ENCODE data around the gene ZNF836. TPM values are rescaled to one million over a fixed set of nuclear protein-coding genes. Genes with fewer than 3 reads are reported as not detected.
A peak's percentile ranks its signal among the peaks of the same experiment; 100 is the strongest.

ZNF836 gene
- total RNA-seq, 3 donors from 2014 or later, result 10.2 to 21.8 (median 16.4) TPM

DNA sequence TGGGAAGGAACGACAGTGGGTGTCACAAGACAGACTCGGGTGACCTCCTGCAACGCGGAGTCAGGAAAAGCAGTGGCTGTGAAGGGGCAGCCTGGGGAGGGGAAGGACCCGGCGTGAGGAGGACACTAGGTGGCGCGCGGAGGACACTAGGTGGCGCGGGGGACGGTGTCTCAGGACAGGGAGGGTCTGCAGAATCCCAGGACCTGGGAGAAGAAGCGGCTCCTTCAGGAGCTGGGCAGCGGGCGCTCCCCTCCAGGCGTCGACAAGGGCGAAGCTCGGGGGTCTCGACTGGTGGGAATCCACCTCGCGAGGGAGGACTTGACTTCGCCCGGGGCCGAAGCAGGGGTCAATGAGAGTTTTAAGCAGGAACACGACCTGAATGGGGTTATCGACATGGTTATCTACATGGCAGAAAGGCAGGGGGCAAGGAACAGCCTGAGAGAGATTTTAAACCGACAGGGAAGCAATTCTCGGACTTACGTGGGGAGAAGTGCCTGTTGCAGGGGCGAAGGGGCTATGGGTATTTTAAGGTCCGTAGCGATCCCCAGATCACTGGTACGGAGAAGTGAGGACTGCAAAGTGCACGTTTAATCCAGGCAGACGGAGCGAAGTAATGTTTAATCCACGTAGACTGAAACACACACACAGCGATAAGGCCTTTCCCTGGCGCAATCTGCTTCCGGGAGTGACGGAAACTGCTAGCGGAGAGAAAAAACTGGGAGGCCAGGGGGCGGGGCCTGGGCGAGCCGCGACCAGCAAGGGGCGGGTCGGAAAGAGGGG, 32.0 kb downstream of the ZNF836 start, which contains the start of gene ZNF616:
TSS of gene ZNF616 (minus strand) at position 687 of the 780 bp plus-strand sequence. CDS start 9,426 bp downstream, outside the sequence.
- Histone ChIP-seq H3K36me3 (no peaks in the 10 kb centered on the region), H3K4me1 (peaks cover 0 to 4% of the 10 kb centered on the region in 2 donors), H3K4me3 (peak within 1 kb of the TSS; percentile 73 to 95 (median 78)), H3K27ac (peak within 1 kb of the TSS; percentile 91 to 97), H3K27me3 (no peaks in the 10 kb centered on the region), H3K9me3 (no peaks in the 10 kb centered on the region)
- intact Hi-C loops (cut with DNase I; ENCODE audit: low total_unique reads), result loop anchor here (5.0 kb wide), 1 partner anchor 93 kb away; no protein-coding TSS in a partner anchor
- peak; percentile 95 to 99 for DNase-seq (ENCODE audit: low spot score in 2 of 2)
- peak; percentile 77 for TF ChIP-seq POLR2A (IDR thresholded peaks at IDR 0.05)
- TF ChIP-seq, protein P1, sequence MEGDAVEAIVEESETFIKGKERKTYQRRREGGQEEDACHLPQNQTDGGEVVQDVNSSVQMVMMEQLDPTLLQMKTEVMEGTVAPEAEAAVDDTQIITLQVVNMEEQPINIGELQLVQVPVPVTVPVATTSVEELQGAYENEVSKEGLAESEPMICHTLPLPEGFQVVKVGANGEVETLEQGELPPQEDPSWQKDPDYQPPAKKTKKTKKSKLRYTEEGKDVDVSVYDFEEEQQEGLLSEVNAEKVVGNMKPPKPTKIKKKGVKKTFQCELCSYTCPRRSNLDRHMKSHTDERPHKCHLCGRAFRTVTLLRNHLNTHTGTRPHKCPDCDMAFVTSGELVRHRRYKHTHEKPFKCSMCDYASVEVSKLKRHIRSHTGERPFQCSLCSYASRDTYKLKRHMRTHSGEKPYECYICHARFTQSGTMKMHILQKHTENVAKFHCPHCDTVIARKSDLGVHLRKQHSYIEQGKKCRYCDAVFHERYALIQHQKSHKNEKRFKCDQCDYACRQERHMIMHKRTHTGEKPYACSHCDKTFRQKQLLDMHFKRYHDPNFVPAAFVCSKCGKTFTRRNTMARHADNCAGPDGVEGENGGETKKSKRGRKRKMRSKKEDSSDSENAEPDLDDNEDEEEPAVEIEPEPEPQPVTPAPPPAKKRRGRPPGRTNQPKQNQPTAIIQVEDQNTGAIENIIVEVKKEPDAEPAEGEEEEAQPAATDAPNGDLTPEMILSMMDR (IDR thresholded peaks at IDR 0.05), result peak; percentile 59 to 88 (median 88)
- peak; percentile 17 to 82 (median 79) for TF ChIP-seq POLR2AphosphoS5 (IDR thresholded peaks at IDR 0.05)

- no peaks in the 10 kb centered on the region for H3K27me3 ChIP-seq
- intact Hi-C loops (cut with DNase I; ENCODE audit: low total_unique reads), result no loop called here
- H3K4me3 ChIP-seq, result peak overlapping the region; percentile 73 to 95 (median 78)
- no peak for DNase-seq (ENCODE audit: low spot score in 2 of 2)
- peak overlapping the region; percentile 91 to 97 for H3K27ac ChIP-seq
- peaks cover 0 to 4% of the 10 kb centered on the region in 2 donors for H3K4me1 ChIP-seq
- no peaks in the 10 kb centered on the region for H3K36me3 ChIP-seq
- no peaks in the 10 kb centered on the region for H3K9me3 ChIP-seq
- TF ChIP-seq, protein P1 (IDR thresholded peaks at IDR 0.05), result no peak
- TF ChIP-seq POLR2A (IDR thresholded peaks at IDR 0.05), result no peak
- TF ChIP-seq POLR2AphosphoS5 (IDR thresholded peaks at IDR 0.05), result no peak
These were observed 32.5 kb downstream of the ZNF836 start for GRCh38 chr19:52138983-52139251.

DNA sequence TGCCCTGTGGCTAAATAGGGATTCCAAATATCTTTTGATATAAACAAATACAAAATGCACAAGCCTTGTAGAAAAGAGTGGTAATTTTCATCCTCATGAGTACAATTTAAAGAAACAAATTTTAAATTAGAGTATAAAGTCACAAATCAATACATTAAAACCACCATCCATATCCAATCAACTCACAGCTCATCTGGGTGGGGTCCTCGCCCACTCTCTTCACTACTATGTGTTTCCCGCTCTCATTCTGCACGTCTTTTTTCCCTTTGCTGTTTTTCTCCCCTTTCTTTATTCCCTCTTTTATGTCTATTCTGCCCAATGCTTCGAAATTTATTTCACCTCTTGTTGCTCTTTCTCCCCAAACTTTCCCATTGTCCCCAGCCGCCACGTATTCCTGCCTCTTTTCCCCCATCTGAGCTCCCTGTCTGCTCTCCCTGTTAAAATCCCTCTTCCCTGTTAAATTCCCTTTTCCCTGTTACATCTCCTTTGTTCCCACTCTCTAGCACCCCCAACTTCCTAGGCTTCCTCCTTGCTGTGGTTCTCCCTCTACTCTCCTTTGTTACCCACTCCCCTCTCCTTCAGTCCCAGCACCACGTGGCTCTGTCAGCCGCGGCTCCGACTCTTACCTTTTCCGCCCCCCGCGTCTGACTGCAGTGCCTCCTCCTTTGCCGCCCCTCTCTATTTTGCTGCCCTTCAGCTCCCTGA, 33.0 kb downstream of the ZNF836 start:
- peak overlapping the region; percentile 91 to 97 for H3K27ac ChIP-seq
- H3K36me3 ChIP-seq, result no peaks in the 10 kb centered on the region
- H3K27me3 ChIP-seq, result no peaks in the 10 kb centered on the region
- DNase-seq (ENCODE audit: low spot score in 2 of 2), result no peak
- intact Hi-C loops (cut with DNase I; ENCODE audit: low total_unique reads), result no loop called here
- H3K9me3 ChIP-seq, result no peaks in the 10 kb centered on the region
- H3K4me3 ChIP-seq, result peak overlapping the region; percentile 73 to 95 (median 78)
- H3K4me1 ChIP-seq, result peaks cover 0 to 4% of the 10 kb centered on the region in 2 donors
- TF ChIP-seq POLR2A (IDR thresholded peaks at IDR 0.05) (no peak), POLR2AphosphoS5 (IDR thresholded peaks at IDR 0.05) (no peak)
- TF ChIP-seq, protein P1 (IDR thresholded peaks at IDR 0.05), result no peak

DNA sequence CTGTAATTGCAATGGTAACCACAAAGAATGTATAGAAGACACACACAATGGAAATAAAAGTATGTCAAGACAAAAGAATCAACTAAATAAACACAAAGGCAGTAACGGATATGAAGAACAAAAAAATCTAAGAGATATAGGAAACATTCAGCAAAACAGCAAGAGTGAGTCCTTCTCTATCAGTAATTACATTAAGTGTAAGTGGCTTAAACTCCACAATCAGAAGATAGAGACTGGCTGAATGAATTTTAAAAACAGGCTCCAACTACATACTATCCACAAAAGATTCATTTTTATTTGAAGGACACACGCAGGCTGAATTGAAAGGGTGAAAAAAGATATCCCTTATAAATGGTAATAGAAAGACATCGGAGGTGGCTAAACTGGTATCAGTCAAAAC, 51.1 kb downstream of the ZNF836 start:
- TF ChIP-seq POLR2A (IDR thresholded peaks at IDR 0.05) (no peak), POLR2AphosphoS5 (IDR thresholded peaks at IDR 0.05) (no peak)
- TF ChIP-seq, protein P1 (IDR thresholded peaks at IDR 0.05), result no peak
- Histone ChIP-seq H3K9me3 (peaks cover 88 to 98% of the 10 kb centered on the region in 2 donors), H3K4me3 (no peak overlapping the region), H3K27me3 (no peaks in the 10 kb centered on the region), H3K4me1 (no peaks in the 10 kb centered on the region), H3K27ac (no peak overlapping the region), H3K36me3 (peaks cover 49% of the 10 kb centered on the region)
- DNase-seq (ENCODE audit: low spot score in 2 of 2), result no peak
- intact Hi-C loops (cut with DNase I; ENCODE audit: low total_unique reads), result no loop called here
